H1 (cell line): ENCODE measurements around the gene MTHFD1.

Source experiments
- CEBPB ChIP-seq: IDR thresholded peaks from 2 replicates; pipeline ENCODE4 v1.6.1; 2012; ENCODE audit warnings: low read depth, low read length
- POLR2A ChIP-seq, 2 experiments: IDR thresholded peaks; 1 replicate in 1 of 2; 2 replicates in 1 of 2; pipeline ENCODE4 v1.6.1; 2011; ENCODE audit warnings: low read depth in 2 of 2, low read length in 2 of 2, mild to moderate bottlenecking in 2 of 2; ENCODE audit errors: control extremely low read depth in 1 of 2
- RAD21 ChIP-seq, 2 experiments: IDR thresholded peaks in 1 of 2; conservative IDR thresholded peaks in 1 of 2; 2 replicates each; pipeline ENCODE4 v1.6.1; 2011; ENCODE audit warnings: low read depth in 2 of 2, low read length in 2 of 2, improper control_type of control experiment in 1 of 2, inconsistent platforms in 1 of 2, mild to moderate bottlenecking in 1 of 2, moderate library complexity in 1 of 2

GRCh38 chr14:64509036-64509435 is 120.9 kb downstream of the MTHFD1 start:
- no peak for TF ChIP-seq POLR2A (IDR thresholded peaks at IDR 0.05; ENCODE audit: control extremely low read depth in 1 of 2, low read depth in 2 of 2, low read length in 2 of 2)
- TF ChIP-seq RAD21 (IDR thresholded peaks at IDR 0.05 in 1 of 2, conservative IDR thresholded peaks at IDR 0.05 in 1 of 2; ENCODE audit: low read depth in 2 of 2, low read length in 2 of 2): no peak
- TF ChIP-seq CEBPB: no peak
